HepG2 (cell line): Measurements from ENCODE around the gene NFIC.

Experiments
- CBX5 ChIP-seq: sonication (generic); formaldehyde crosslinking; IDR thresholded peaks from 2 replicates; pipeline ENCODE4 v1.4.0; 2020; ENCODE audit warnings: missing genetic modification reagents, borderline replicate concordance
- POLR2A ChIP-seq, 2 experiments: IDR thresholded peaks; 2 replicates each; pipeline ENCODE4 v1.6.1; 2011; ENCODE audit warnings: low read depth in 2 of 2, low read length in 2 of 2, mild to moderate bottlenecking in 1 of 2, moderate library complexity in 1 of 2; ENCODE audit not compliant: insufficient read depth in 1 of 2
- TSC22D2 ChIP-seq: sonication (generic); formaldehyde crosslinking; IDR thresholded peaks from 2 replicates; pipeline ENCODE4 v1.5.1; 2020; ENCODE audit warnings: missing genetic modification reagents, mild to moderate bottlenecking, borderline replicate concordance
- ZNF549 ChIP-seq: sonication (generic); formaldehyde crosslinking; IDR thresholded peaks from 2 replicates; pipeline ENCODE4 v1.5.0; 2020; ENCODE audit warnings: missing genetic modification reagents
- TF ChIP-seq, protein P1 (sequence below): sonication (generic); formaldehyde crosslinking; IDR thresholded peaks from 2 replicates; pipeline ENCODE4 v1.5.0; 2020; ENCODE audit warnings: mild to moderate bottlenecking, missing genetic modification reagents, moderate library complexity

DNA sequence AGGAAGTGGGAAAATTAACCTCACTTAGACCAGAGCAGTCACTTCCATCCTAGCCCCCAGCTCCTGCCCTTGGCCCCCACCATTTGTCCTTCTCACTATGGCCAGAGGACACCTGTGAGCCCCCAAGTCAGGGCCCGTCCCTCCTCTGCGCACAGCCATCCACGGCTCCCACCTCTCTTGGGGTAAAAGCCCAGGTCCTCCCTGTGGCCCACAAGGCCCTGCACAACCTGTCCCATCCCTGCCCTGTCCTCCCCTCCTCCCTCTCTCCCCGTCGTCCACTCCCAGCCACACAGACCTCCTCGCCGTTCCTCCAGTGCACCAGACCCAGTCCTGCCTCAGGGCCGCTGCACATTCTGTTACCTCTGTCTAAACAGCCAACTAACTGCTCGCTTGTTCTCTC, 60.0 kb downstream of the NFIC start:
- TF ChIP-seq, protein P1, sequence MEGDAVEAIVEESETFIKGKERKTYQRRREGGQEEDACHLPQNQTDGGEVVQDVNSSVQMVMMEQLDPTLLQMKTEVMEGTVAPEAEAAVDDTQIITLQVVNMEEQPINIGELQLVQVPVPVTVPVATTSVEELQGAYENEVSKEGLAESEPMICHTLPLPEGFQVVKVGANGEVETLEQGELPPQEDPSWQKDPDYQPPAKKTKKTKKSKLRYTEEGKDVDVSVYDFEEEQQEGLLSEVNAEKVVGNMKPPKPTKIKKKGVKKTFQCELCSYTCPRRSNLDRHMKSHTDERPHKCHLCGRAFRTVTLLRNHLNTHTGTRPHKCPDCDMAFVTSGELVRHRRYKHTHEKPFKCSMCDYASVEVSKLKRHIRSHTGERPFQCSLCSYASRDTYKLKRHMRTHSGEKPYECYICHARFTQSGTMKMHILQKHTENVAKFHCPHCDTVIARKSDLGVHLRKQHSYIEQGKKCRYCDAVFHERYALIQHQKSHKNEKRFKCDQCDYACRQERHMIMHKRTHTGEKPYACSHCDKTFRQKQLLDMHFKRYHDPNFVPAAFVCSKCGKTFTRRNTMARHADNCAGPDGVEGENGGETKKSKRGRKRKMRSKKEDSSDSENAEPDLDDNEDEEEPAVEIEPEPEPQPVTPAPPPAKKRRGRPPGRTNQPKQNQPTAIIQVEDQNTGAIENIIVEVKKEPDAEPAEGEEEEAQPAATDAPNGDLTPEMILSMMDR = no peak
- TF ChIP-seq TSC22D2 (CRISPR knock-in tag) = no peak
- no peak for TF ChIP-seq ZNF549 (CRISPR knock-in tag)
- TF ChIP-seq POLR2A (IDR thresholded peaks at IDR 0.05; ENCODE audit: insufficient read depth in 1 of 2, low read depth in 2 of 2, low read length in 2 of 2) = no peak
- no peak for TF ChIP-seq CBX5 (CRISPR knock-in tag)
